IMR-90 (cell line): ENCODE measurements around the gene NOXO1. TPM values are rescaled to one million over a fixed set of nuclear protein-coding genes. Genes with fewer than 3 reads are reported as not detected.
A peak's percentile ranks its signal among the peaks of the same experiment; 100 is the strongest.

Experiments
- ATAC-seq: fragments of 200-7000 bp; cut with Tn5 transposase; 2 replicates; pipeline ENCODE4 v1.9.1; 2020; ENCODE audit warnings: low read depth, mild to moderate bottlenecking, moderate library complexity
- BruUV-seq: library from RNA; stranded (reverse); fragments of 400-500 nt; replicated peaks from 2 replicates; lab custom pipeline; 2021; lab: Mats Ljungman, UMichigan
- CTCF ChIA-PET: fragments of 300-600 bp; formaldehyde crosslinking; extraction: SDS; loops from one replicate; lab custom pipeline; 2021; ENCODE audit warnings: antibody characterized with exemption; lab: Yijun Ruan, JAX
- POLR2A ChIA-PET: fragments of 300-600 bp; sonication (Branson Sonifier 250); formaldehyde crosslinking; loops from one replicate; lab custom pipeline; 2022; ENCODE audit warnings: antibody characterized with exemption; ENCODE audit not compliant: unreplicated experiment; lab: Charles Lee
- DNase-seq: peaks from one replicate; pipeline ENCODE4 v3.0.0; 2013
- H2AFZ ChIP-seq: replicated peaks from 2 replicates; pipeline ENCODE3; 2013; ENCODE audit warnings: low read length, mild to moderate bottlenecking; ENCODE audit not compliant: poor library complexity
- H2AK5ac ChIP-seq: 2 replicates; pipeline ENCODE4 v1.6.1; 2013; ENCODE audit warnings: low read depth, low read length, inconsistent platforms
- H2AK9ac ChIP-seq: replicated peaks from 2 replicates; pipeline ENCODE3; 2013; ENCODE audit warnings: mild to moderate bottlenecking, low read depth, low read length, moderate library complexity; ENCODE audit not compliant: poor library complexity
- H2BK120ac ChIP-seq: 2 replicates; pipeline ENCODE4 v1.6.1; 2013; ENCODE audit warnings: low read depth, low read length, inconsistent platforms
- H2BK15ac ChIP-seq: 3 replicates; pipeline ENCODE4 v1.6.1; 2013; ENCODE audit warnings: low read depth, low read length, inconsistent platforms
- H2BK20ac ChIP-seq: 2 replicates; pipeline ENCODE4 v1.6.1; 2013; ENCODE audit warnings: low read depth, mild to moderate bottlenecking, inconsistent platforms, low read length, moderate library complexity
- H2BK5ac ChIP-seq: 2 replicates; pipeline ENCODE4 v1.6.1; 2013; ENCODE audit warnings: mild to moderate bottlenecking, low read depth, low read length, inconsistent platforms; ENCODE audit not compliant: poor library complexity, severe bottlenecking
- H3K14ac ChIP-seq: replicated peaks from 2 replicates; pipeline ENCODE4 v1.6.1; 2013; ENCODE audit warnings: low read depth, low read length, inconsistent platforms
- H3K18ac ChIP-seq: 2 replicates; pipeline ENCODE4 v1.6.1; 2013; ENCODE audit warnings: low read depth, low read length, control low read depth
- H3K23ac ChIP-seq: 2 replicates; pipeline ENCODE4 v1.6.1; 2013; ENCODE audit warnings: low read depth, low read length, inconsistent platforms
- H3K27ac ChIP-seq: 2 replicates; pipeline ENCODE4 v1.5.1; 2013; ENCODE audit warnings: mild to moderate bottlenecking, control low read depth, low read length; ENCODE audit not compliant: insufficient read depth
- H3K27me3 ChIP-seq: 2 replicates; pipeline ENCODE4 v1.6.1; 2013; ENCODE audit warnings: low read length; ENCODE audit not compliant: control insufficient read depth, insufficient read depth
- H3K36me3 ChIP-seq: 2 replicates; pipeline ENCODE4 v1.6.1; 2013; ENCODE audit warnings: low read length, mixed read lengths; ENCODE audit not compliant: control insufficient read depth, insufficient read depth
- H3K4ac ChIP-seq: 2 replicates; pipeline ENCODE4 v1.6.1; 2013; ENCODE audit warnings: low read depth, low read length, inconsistent platforms
- H3K4me1 ChIP-seq: 2 replicates; pipeline ENCODE4 v1.6.1; 2013; ENCODE audit warnings: low read length, mixed read lengths; ENCODE audit not compliant: control insufficient read depth, insufficient read depth
- H3K4me2 ChIP-seq: 2 replicates; pipeline ENCODE4 v1.6.1; 2013; ENCODE audit warnings: low read depth, mild to moderate bottlenecking, control low read depth, low read length, moderate library complexity
- H3K4me3 ChIP-seq: 2 replicates; pipeline ENCODE4 v1.5.1; 2013; ENCODE audit warnings: low read depth, mild to moderate bottlenecking, control low read depth, low read length, moderate library complexity; ENCODE audit not compliant: insufficient read depth
- H3K56ac ChIP-seq: 2 replicates; pipeline ENCODE4 v1.6.1; 2013; ENCODE audit warnings: low read length, inconsistent platforms; ENCODE audit not compliant: insufficient read depth; ENCODE audit errors: extremely low read depth
- H3K79me1 ChIP-seq, 2 experiments: 2 replicates each; pipeline ENCODE4 v1.6.1; 2013; ENCODE audit warnings: low read length in 2 of 2, inconsistent platforms in 1 of 2, low read depth in 1 of 2
- H3K9ac ChIP-seq: 2 replicates; pipeline ENCODE4 v1.6.1; 2013; ENCODE audit warnings: low read depth, low read length, control low read depth
- H3K9me1 ChIP-seq: 2 replicates; pipeline ENCODE4 v1.6.1; 2013; ENCODE audit warnings: low read length, inconsistent platforms; ENCODE audit not compliant: insufficient read depth
- H3K9me3 ChIP-seq: 2 replicates; pipeline ENCODE4 v1.6.1; 2013; ENCODE audit warnings: low read length; ENCODE audit not compliant: control insufficient read depth, insufficient read depth
- H4K20me1 ChIP-seq: 2 replicates; pipeline ENCODE4 v1.6.1; 2013; ENCODE audit warnings: low read length, inconsistent platforms; ENCODE audit not compliant: insufficient read depth
- H4K5ac ChIP-seq: 2 replicates; pipeline ENCODE4 v1.6.1; 2013; ENCODE audit warnings: mild to moderate bottlenecking, low read depth, low read length, control low read depth
- H4K8ac ChIP-seq, 2 experiments: 2 replicates each; pipeline ENCODE4 v1.6.1; 2013; ENCODE audit warnings: low read depth in 2 of 2, low read length in 2 of 2, control low read depth in 1 of 2, inconsistent platforms in 1 of 2
- H4K91ac ChIP-seq: 2 replicates; pipeline ENCODE4 v1.6.1; 2013; ENCODE audit warnings: low read depth, low read length, inconsistent platforms; ENCODE audit not compliant: insufficient read depth
- BHLHE40 ChIP-seq: fragments of 150-350 bp; IDR thresholded peaks from 2 replicates; pipeline ENCODE4 v1.6.1; 2016; ENCODE audit warnings: mild to moderate bottlenecking, low read depth, low read length
- CEBPB ChIP-seq: IDR thresholded peaks from 2 replicates; pipeline ENCODE4 v1.6.1; 2012; ENCODE audit warnings: low read depth, low read length, improper control_type of control experiment
- CHD1 ChIP-seq: IDR thresholded peaks from 2 replicates; pipeline ENCODE4 v1.6.1; 2012; ENCODE audit warnings: low read depth, low read length, improper control_type of control experiment
- CTCF ChIP-seq: conservative IDR thresholded peaks from 2 replicates; pipeline ENCODE4 v1.5.1; 2012; ENCODE audit warnings: mild to moderate bottlenecking, low read depth, low read length, improper control_type of control experiment
- FOS ChIP-seq: fragments of 150-350 bp; IDR thresholded peaks from 2 replicates; pipeline ENCODE4 v1.6.1; 2016; ENCODE audit warnings: low read depth, low read length
- MAFK ChIP-seq: IDR thresholded peaks from 2 replicates; pipeline ENCODE4 v1.6.1; 2012; ENCODE audit warnings: low read depth, low read length, improper control_type of control experiment
- MAZ ChIP-seq: IDR thresholded peaks from 2 replicates; pipeline ENCODE4 v1.6.1; 2012; ENCODE audit warnings: low read depth, mild to moderate bottlenecking, low read length, improper control_type of control experiment, moderate library complexity, borderline replicate concordance
- MXI1 ChIP-seq: IDR thresholded peaks from 2 replicates; pipeline ENCODE4 v1.6.1; 2012; ENCODE audit warnings: low read depth, mild to moderate bottlenecking, low read length, moderate library complexity, borderline replicate concordance
- NFE2L2 ChIP-seq: fragments of 150-350 bp; IDR thresholded peaks from 2 replicates; pipeline ENCODE4 v1.6.1; 2016; ENCODE audit warnings: low read depth, mild to moderate bottlenecking, low read length
- POLR2A ChIP-seq: IDR thresholded peaks from 2 replicates; pipeline ENCODE4 v1.6.1; 2012; ENCODE audit warnings: mild to moderate bottlenecking, low read depth, low read length
- RAD21 ChIP-seq: IDR thresholded peaks from 2 replicates; pipeline ENCODE4 v1.6.1; 2012; ENCODE audit warnings: low read length, improper control_type of control experiment
- SMC3 ChIP-seq: fragments of 150-350 bp; IDR thresholded peaks from 2 replicates; pipeline ENCODE4 v1.6.1; 2016; ENCODE audit warnings: low read depth, mild to moderate bottlenecking, antibody characterized with exemption, low read length, moderate library complexity
- USF2 ChIP-seq: fragments of 150-350 bp; IDR thresholded peaks from 2 replicates; pipeline ENCODE4 v1.6.1; 2017; ENCODE audit warnings: mild to moderate bottlenecking, antibody characterized with exemption, low read length, low read depth
- WGBS, 2 experiments: methylation state at CpG; one replicate each; pipeline versions ENCODE4 v1.1.5 to v1.1.7; 2013; ENCODE audit warnings: missing lambda C conversion rate in 2 of 2; ENCODE audit not compliant: insufficient read length in 1 of 2; ENCODE audit errors: extremely low coverage in 2 of 2; 5-methylcytosine and 5-hydroxymethylcytosine counted together
- dilution Hi-C: fragments of 300-500 bp; cut with HindIII; formaldehyde crosslinking; loops from one replicate; pipeline ENCODE4 v1.14.3; 2018; ENCODE audit warnings: low sequenced_read_pairs; ENCODE audit not compliant: unreplicated experiment
- in situ Hi-C: fragments of 300-500 bp; cut with MboI; formaldehyde crosslinking; loops from 3 replicates; pipeline ENCODE4 v1.14.3; 2019; ENCODE audit warnings: low sequenced_read_pairs, inconsistent platforms, mixed read lengths
- intact Hi-C: fragments of 100-400 bp; cut with micrococcal nuclease; formaldehyde crosslinking; loops from 2 replicates; pipeline ENCODE4 v1.10.0; 2022
- polyA plus RNA-seq, 3 experiments: library from polyadenylated mRNA; depleted of rRNA; stranded (reverse); fragments of >200 nt; gene quantifications; 2 replicates each; pipeline ENCODE4 v1.2.3, GENCODE V29; 2012; ENCODE audit warnings: low replicate concordance in 1 of 3
- total RNA-seq: library from RNA; depleted of rRNA; stranded (reverse); fragments of >200 nt; gene quantifications from 2 replicates; pipeline ENCODE4 v1.2.3, GENCODE V29; 2012

NOXO1 gene
- total and polyA plus RNA-seq, 2 of the 4 experiments (the other 2 are of a cell fraction) = 0.56 TPM; not detected in 1

DNA sequence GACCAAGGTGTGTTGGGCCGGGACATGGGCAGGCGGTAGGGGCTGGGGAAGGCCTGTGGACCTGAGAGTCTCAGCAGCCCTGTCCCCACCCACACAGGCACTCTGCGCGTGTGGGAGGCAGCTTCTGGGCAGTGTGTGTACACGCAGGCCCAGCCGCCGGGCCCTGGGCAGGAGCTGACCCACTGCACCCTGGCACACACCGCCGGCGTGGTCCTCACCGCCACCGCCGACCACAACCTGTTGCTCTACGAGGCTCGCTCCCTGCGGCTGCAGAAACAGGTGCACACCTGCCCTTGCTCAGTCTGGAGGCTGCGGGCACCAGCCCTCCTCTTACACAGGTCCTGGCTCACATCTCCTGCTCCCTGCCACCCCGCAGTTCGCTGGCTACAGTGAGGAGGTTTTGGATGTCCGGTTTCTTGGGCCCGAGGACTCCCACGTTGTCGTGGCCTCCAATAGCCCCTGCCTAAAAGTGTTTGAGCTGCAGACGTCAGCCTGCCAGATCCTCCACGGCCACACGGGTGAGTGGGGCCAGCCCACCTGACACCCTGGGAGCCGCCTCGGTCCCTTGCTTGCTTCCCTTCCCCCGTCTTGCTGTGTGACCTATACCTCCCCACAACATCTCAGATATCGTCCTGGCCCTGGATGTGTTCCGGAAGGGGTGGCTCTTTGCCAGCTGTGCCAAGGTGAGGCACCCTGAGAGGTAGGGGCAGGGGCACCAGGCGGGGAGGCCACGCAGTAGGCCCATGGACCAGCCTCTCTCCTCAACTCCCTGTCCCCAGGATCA is 5.6 kb downstream of the NOXO1 start (continued):
- TF ChIP-seq FOS = no peak

DNA sequence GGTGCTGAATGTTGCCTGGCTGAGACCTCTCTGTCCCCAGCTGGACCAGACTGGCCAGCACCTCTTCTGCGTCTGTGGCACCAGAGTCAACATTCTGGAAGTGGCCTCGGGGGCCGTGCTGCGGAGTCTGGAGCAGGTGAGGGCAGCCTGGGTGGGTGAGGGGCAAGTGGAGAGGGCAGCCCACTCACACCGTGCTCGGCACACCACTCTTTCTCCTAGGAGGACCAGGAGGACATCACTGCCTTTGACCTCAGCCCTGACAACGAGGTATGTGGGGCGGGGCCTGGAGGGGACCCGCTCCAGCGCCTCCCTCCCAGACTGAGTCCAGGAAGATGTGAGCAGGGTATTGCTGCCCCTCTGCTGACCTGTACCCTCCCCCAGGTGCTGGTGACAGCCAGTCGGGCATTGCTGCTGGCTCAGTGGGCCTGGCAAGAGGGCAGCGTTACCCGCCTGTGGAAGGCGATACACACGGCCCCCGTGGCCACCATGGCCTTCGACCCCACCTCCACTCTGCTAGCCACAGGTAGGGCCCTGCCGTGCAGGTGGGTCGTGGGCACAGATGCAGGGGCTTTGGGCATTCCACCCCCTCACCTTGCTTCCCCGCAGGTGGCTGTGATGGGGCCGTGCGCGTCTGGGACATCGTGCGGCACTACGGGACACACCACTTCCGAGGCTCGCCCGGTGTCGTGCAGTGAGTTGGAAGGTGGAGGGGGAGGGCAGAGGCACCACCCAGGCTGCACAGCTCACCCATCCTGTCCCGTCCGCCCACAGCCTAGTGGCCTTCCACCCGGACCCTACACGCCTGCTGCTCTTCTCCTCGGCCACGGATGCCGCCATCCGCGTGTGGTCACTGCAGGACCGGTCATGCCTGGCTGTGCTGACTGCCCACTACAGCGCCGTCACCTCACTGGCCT is 6.9 kb downstream of the NOXO1 start:
- H2BK15ac ChIP-seq = no peak overlapping the region
- no peak overlapping the region for H2BK5ac ChIP-seq
- H3K4me3 ChIP-seq = no peak overlapping the region
- dilution Hi-C loops (no loop called here), in situ Hi-C loops (no loop called here), intact Hi-C loops (no loop called here)
- H3K4ac ChIP-seq = no peak overlapping the region
- H3K4me2 ChIP-seq = no peak overlapping the region
- no peak overlapping the region for H3K9ac ChIP-seq
- POLR2A ChIA-PET = no interaction called here
- no peak overlapping the region for H3K56ac ChIP-seq
- peak overlapping the region; percentile 81 for H2AK9ac ChIP-seq
- no peak overlapping the region for H3K27ac ChIP-seq
- no peak overlapping the region for H2BK20ac ChIP-seq
- no peaks in the 10 kb centered on the region for H3K9me3 ChIP-seq
- H3K9me1 ChIP-seq = peaks cover 3% of the 10 kb centered on the region; the same call in 1 of the 2 replicates
- H2AFZ ChIP-seq = no peak overlapping the region
- no TSS peak for BruUV-seq
- no peak overlapping the region for H3K23ac ChIP-seq
- H4K8ac ChIP-seq = no peak overlapping the region
- H4K91ac ChIP-seq = no peak overlapping the region
- H2BK120ac ChIP-seq = no peak overlapping the region
- H3K36me3 ChIP-seq = peaks cover 46% of the 10 kb centered on the region
- no peaks in the 10 kb centered on the region; the same call in 1 of the 2 replicates for H4K20me1 ChIP-seq
- H2AK5ac ChIP-seq = no peak overlapping the region
- H3K79me1 ChIP-seq = peaks cover 9 to 36% of the 10 kb centered on the region in 2 experiments
- WGBS, 2 experiments = 95% methylated on average over 13 of the region's 42 CpGs; no CpG with 5 or more reads in 1 of the 2 experiments
- no peak overlapping the region for H3K18ac ChIP-seq
- H4K5ac ChIP-seq = no peak overlapping the region
- no peak for DNase-seq
- H3K14ac ChIP-seq = no peak overlapping the region
- H3K27me3 ChIP-seq = no peaks in the 10 kb centered on the region; the same call in 1 of the 2 replicates
- H3K4me1 ChIP-seq = peaks cover 6% of the 10 kb centered on the region
- CTCF ChIA-PET = no interaction called here
- no peak for ATAC-seq
- no peak for TF ChIP-seq POLR2A
- no peak for TF ChIP-seq MAZ
- no peak for TF ChIP-seq SMC3
- no peak for TF ChIP-seq RAD21
- TF ChIP-seq CHD1 = no peak
- no peak for TF ChIP-seq NFE2L2
- TF ChIP-seq CTCF = no peak
- TF ChIP-seq USF2 = no peak
- TF ChIP-seq BHLHE40 = no peak
- TF ChIP-seq CEBPB = no peak
- no peak for TF ChIP-seq MXI1
- TF ChIP-seq MAFK = no peak
